Prostate gland (tissue), 2 donors: ENCODE data around the gene MSX2.

Experiments used
- POLR2A ChIP-seq: fragments of 450-650 bp; IDR thresholded peaks from one replicate; pipeline ENCODE4 v1.6.1; 2016; ENCODE audit warnings: antibody characterized with exemption, mild to moderate bottlenecking
- TF ChIP-seq, protein P1 (sequence below), 4 experiments: fragments of 200-600 bp in 2 of 4; fragments of 450-650 bp in 2 of 4; sonication (generic) in 2 of 4; IDR thresholded peaks; 1 replicate in 3 of 4; 2 replicates in 1 of 4; pipeline ENCODE4 v1.5.1; 2016 to 2019; ENCODE audit warnings: antibody characterized with exemption in 4 of 4, mild to moderate bottlenecking in 2 of 4, moderate library complexity in 2 of 4

DNA sequence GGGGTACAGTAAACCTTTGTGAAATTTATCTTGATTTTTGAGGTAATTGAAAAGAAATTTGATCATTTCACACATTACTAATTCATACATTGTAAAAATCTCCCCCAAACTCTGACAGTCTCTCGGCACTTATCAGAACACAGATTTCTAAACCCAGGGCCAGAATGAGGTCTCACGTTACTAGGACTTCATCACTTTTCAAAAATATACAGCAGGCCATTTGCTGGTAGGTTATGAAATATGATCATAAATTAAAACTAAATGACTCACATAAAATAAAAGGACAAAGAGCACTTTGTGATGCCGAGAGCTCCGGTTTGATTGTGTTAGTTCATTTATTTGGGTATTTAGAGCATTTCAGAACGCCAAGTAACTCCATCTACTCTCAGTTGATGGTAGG lies 17.0 kb downstream of the MSX2 start:
- no peak for TF ChIP-seq POLR2A
- TF ChIP-seq, protein P1, sequence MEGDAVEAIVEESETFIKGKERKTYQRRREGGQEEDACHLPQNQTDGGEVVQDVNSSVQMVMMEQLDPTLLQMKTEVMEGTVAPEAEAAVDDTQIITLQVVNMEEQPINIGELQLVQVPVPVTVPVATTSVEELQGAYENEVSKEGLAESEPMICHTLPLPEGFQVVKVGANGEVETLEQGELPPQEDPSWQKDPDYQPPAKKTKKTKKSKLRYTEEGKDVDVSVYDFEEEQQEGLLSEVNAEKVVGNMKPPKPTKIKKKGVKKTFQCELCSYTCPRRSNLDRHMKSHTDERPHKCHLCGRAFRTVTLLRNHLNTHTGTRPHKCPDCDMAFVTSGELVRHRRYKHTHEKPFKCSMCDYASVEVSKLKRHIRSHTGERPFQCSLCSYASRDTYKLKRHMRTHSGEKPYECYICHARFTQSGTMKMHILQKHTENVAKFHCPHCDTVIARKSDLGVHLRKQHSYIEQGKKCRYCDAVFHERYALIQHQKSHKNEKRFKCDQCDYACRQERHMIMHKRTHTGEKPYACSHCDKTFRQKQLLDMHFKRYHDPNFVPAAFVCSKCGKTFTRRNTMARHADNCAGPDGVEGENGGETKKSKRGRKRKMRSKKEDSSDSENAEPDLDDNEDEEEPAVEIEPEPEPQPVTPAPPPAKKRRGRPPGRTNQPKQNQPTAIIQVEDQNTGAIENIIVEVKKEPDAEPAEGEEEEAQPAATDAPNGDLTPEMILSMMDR (IDR thresholded peaks at IDR 0.05), result no peak
